Keratinocyte (primary cell): ENCODE results near the gene NCK2. TPM values are rescaled to one million over a fixed set of nuclear protein-coding genes. Genes with fewer than 3 reads are reported as not detected.

ENCODE experiments used
- DNase-seq: peaks from one replicate; pipeline ENCODE4 v3.0.0-alpha.2; 2011; ENCODE audit warnings: low read depth, missing footprints, low spot score
- FAIRE-seq: peaks from 2 replicates; lab custom pipeline; 2011; peaks lifted over from hg19 to GRCh38; lab: Jason Lieb, UNC
- H2AFZ ChIP-seq: 2 replicates; pipeline ENCODE4 v1.6.0; 2012; ENCODE audit warnings: low read length, control low read depth, inconsistent platforms; ENCODE audit not compliant: control insufficient read depth
- H3K27ac ChIP-seq: 2 replicates; pipeline ENCODE4 v1.5.1; 2011; ENCODE audit warnings: low read length; ENCODE audit not compliant: control insufficient read depth, insufficient read depth
- H3K27me3 ChIP-seq: 3 replicates; pipeline ENCODE4 v1.6.0; 2011; ENCODE audit warnings: low read length; ENCODE audit not compliant: control insufficient read depth, insufficient read depth; ENCODE audit errors: extremely low read depth
- H3K36me3 ChIP-seq, 2 experiments: 2 replicates in 1 of 2; 3 replicates in 1 of 2; pipeline ENCODE4 v1.5.1; 2011; ENCODE audit warnings: low read length in 2 of 2, mild to moderate bottlenecking in 1 of 2; ENCODE audit not compliant: control insufficient read depth in 2 of 2, insufficient read depth in 2 of 2; ENCODE audit errors: extremely low read depth in 1 of 2
- H3K4me1 ChIP-seq: 3 replicates; pipeline ENCODE4 v1.5.1; 2011; ENCODE audit warnings: low read length; ENCODE audit not compliant: control insufficient read depth, insufficient read depth; ENCODE audit errors: extremely low read depth
- H3K4me2 ChIP-seq: 3 replicates; pipeline ENCODE4 v1.6.0; 2011; ENCODE audit warnings: low read depth, low read length; ENCODE audit not compliant: control insufficient read depth, insufficient read depth; ENCODE audit errors: extremely low read depth
- H3K4me3 ChIP-seq, 3 experiments: fragments of 200-600 bp in 1 of 3; sonication (generic) in 1 of 3; 2 replicates in 2 of 3; 3 replicates in 1 of 3; pipeline ENCODE4 v1.5.1; 2011 to 2016; ENCODE audit warnings: low read length in 3 of 3, mild to moderate bottlenecking in 3 of 3, control low read depth in 2 of 3, inconsistent platforms in 1 of 3, low read depth in 1 of 3, mixed read lengths in 1 of 3, mixed run types in 1 of 3, moderate library complexity in 1 of 3; ENCODE audit not compliant: control insufficient read depth in 2 of 3, insufficient read depth in 2 of 3; ENCODE audit errors: extremely low read depth in 1 of 3
- H3K79me2 ChIP-seq: 2 replicates; pipeline ENCODE4 v1.6.0; 2012; ENCODE audit warnings: low read length; ENCODE audit not compliant: control insufficient read depth, insufficient read depth
- H3K9ac ChIP-seq: 3 replicates; pipeline ENCODE4 v1.6.0; 2011; ENCODE audit warnings: low read length; ENCODE audit not compliant: control insufficient read depth, insufficient read depth; ENCODE audit errors: extremely low read depth
- H3K9me1 ChIP-seq: 3 replicates; pipeline ENCODE4 v1.6.0; 2011; ENCODE audit warnings: low read length; ENCODE audit not compliant: control insufficient read depth, insufficient read depth; ENCODE audit errors: extremely low read depth
- H3K9me3 ChIP-seq: 2 replicates; pipeline ENCODE4 v1.5.1; 2012; ENCODE audit warnings: low read depth, low read length; ENCODE audit not compliant: control insufficient read depth
- H4K20me1 ChIP-seq: 3 replicates; pipeline ENCODE4 v1.6.0; 2011; ENCODE audit warnings: low read length; ENCODE audit not compliant: control insufficient read depth, insufficient read depth; ENCODE audit errors: extremely low read depth
- EZH2 ChIP-seq: IDR thresholded peaks from one replicate; pipeline ENCODE4 v1.6.1; 2012; ENCODE audit warnings: inconsistent platforms, mild to moderate bottlenecking, low read length, moderate library complexity
- dilution Hi-C: fragments of 300-500 bp; cut with MboI; formaldehyde crosslinking; loops from one replicate; pipeline ENCODE4 v1.7.0; 2020; ENCODE audit warnings: low sequenced_read_pairs; ENCODE audit not compliant: extremely low pct_ligation_motif_present
- polyA plus RNA-seq, 5 experiments: library from polyadenylated mRNA; depleted of rRNA in 3 of 5; stranded (reverse) in 3 of 5; stranded (forward) in 1 of 5; unstranded in 1 of 5; fragments of >200 nt; gene quantifications; 1 replicate in 1 of 5; 2 replicates in 3 of 5; 3 replicates in 1 of 5; pipeline versions ENCODE4 v1.2.1 to v1.2.3, GENCODE V29; 2011 to 2012; ENCODE audit warnings: missing spikeins in 2 of 5, low read depth in 1 of 5, low replicate concordance in 1 of 5
- TF ChIP-seq, protein P1 (sequence below), 3 experiments: IDR thresholded peaks in 1 of 3; conservative IDR thresholded peaks in 1 of 3; optimal IDR thresholded peaks in 1 of 3; 2 replicates in 2 of 3; 3 replicates in 1 of 3; pipeline versions ENCODE3 to v1.5.1; 2011; ENCODE audit warnings: low read length in 3 of 3, mild to moderate bottlenecking in 3 of 3, moderate library complexity in 2 of 3, control low read depth in 1 of 3, inconsistent platforms in 1 of 3; ENCODE audit not compliant: insufficient read depth in 2 of 3; ENCODE audit errors: extremely low read depth in 1 of 3

Gene NCK2
- polyA plus RNA-seq, 1 donor (not counting 4 experiments of a cell fraction or from before 2014, with no cell fraction given): 31.4 TPM

DNA sequence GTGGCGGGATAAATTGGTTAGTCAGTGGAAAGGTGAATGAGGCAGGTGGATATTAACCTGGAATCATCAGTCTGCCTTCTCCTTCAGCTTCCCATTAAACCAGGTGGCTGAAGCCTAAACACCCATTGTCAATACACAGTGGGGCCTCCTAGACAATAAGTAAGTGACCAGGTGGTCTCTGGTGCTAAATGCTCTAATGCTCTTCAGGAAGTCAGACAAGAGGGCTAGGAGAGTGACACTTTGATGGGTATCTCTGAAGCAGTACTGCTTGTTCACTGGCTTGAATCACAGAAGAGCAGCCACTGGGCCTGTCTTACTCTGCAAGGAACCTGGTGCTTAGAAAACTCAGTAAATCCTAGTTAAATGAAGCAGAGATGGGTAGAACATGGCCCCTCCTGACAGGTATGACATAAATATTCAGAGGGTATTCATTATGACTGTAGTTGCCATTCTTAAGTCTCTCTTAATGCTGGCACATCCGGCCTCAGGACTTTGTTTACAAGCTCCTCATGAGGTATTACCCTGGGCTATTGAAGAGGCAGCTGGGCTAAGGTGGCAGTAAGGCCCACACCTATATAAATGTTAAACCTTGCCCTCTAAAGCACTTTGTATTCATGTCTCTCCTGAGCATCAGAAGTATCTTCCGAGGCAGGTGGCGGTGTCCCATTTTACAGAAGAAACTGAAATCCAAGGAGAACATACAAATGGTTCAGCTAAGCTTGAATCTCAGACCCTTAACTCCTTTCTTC, 104.9 kb downstream of the NCK2 start:
- Histone ChIP-seq H3K9me1 (no peaks in the 10 kb centered on the region), H3K4me1 (peaks cover 17% of the 10 kb centered on the region), H3K4me2 (no peak overlapping the region), H3K27ac (no peak overlapping the region), H3K36me3 (peaks cover 0 to 3% of the 10 kb centered on the region in 2 experiments), H2AFZ (no peak overlapping the region), H3K9me3 (no peaks in the 10 kb centered on the region), H3K27me3 (no peaks in the 10 kb centered on the region), H3K79me2 (peaks cover 42% of the 10 kb centered on the region), H3K9ac (no peak overlapping the region), H4K20me1 (no peaks in the 10 kb centered on the region), H3K4me3 (no peak overlapping the region)
- DNase-seq (no peak), FAIRE-seq (no peak)
- dilution Hi-C loops: no loop called here
- TF ChIP-seq, protein P1, sequence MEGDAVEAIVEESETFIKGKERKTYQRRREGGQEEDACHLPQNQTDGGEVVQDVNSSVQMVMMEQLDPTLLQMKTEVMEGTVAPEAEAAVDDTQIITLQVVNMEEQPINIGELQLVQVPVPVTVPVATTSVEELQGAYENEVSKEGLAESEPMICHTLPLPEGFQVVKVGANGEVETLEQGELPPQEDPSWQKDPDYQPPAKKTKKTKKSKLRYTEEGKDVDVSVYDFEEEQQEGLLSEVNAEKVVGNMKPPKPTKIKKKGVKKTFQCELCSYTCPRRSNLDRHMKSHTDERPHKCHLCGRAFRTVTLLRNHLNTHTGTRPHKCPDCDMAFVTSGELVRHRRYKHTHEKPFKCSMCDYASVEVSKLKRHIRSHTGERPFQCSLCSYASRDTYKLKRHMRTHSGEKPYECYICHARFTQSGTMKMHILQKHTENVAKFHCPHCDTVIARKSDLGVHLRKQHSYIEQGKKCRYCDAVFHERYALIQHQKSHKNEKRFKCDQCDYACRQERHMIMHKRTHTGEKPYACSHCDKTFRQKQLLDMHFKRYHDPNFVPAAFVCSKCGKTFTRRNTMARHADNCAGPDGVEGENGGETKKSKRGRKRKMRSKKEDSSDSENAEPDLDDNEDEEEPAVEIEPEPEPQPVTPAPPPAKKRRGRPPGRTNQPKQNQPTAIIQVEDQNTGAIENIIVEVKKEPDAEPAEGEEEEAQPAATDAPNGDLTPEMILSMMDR (optimal IDR thresholded peaks at IDR 0.05 in 1 of 3, IDR thresholded peaks at IDR 0.05 in 1 of 3, conservative IDR thresholded peaks at IDR 0.05 in 1 of 3; ENCODE audit: extremely low read depth in 1 of 3, insufficient read depth in 2 of 3, low read length in 3 of 3): no peak
- no peak for TF ChIP-seq EZH2

DNA sequence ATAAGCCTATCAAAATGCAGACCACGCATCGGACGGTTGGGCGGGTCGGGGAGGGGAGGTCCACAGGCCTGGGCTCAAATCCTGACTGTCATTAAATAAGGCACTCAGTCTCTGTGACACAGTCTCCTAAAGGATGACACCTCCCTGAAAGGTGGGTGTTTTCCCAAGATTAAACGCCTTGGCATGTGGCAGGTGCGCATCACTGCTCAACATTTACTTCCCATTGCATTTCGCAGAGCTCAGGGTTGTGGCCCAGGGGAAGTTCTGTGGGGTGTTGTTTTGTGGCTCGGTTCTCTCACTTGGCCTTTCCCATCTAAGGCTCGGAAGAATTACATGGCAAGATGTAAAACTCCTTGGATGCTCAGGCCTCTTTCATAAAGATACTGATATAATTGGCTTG, 107.4 kb downstream of the NCK2 start:
- dilution Hi-C loops: no loop called here
- Histone ChIP-seq H3K27me3 (no peaks in the 10 kb centered on the region), H3K4me1 (peaks cover 21% of the 10 kb centered on the region), H3K9me3 (no peaks in the 10 kb centered on the region), H3K9ac (no peak overlapping the region), H3K4me2 (no peak overlapping the region), H3K9me1 (no peaks in the 10 kb centered on the region), H3K36me3 (peaks cover 3% of the 10 kb centered on the region in 2 experiments), H3K27ac (no peak overlapping the region), H3K4me3 (no peak overlapping the region), H3K79me2 (peaks cover 42% of the 10 kb centered on the region), H4K20me1 (no peaks in the 10 kb centered on the region), H2AFZ (no peak overlapping the region)
- DNase-seq: no peak
- no peak for FAIRE-seq
- no peak for TF ChIP-seq EZH2
- TF ChIP-seq, protein P1 (optimal IDR thresholded peaks at IDR 0.05 in 1 of 3, IDR thresholded peaks at IDR 0.05 in 1 of 3, conservative IDR thresholded peaks at IDR 0.05 in 1 of 3; ENCODE audit: extremely low read depth in 1 of 3, insufficient read depth in 2 of 3, low read length in 3 of 3): no peak
